ENCODE results near the gene APOL2.

DNA sequence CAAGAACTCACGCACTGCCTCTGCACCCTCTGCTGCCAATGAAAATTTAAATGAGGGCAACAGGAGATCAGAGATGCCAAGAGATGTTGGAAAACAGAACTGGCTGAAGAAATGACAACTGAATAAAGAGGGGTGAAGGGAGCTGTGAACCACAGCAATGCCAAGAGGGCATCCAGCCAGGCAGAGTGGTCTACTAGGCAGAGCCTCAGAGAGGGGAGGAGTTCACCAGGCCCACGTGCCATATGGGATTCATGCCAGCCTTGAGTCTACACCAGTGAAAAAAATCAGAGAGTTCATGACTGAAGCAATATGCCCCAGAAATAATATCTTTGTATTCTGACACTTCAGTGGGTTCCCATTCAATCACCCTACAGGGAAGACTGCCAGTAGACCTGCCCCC lies 4.4 kb downstream of the APOL2 start:
- TF ChIP-seq, protein P1, sequence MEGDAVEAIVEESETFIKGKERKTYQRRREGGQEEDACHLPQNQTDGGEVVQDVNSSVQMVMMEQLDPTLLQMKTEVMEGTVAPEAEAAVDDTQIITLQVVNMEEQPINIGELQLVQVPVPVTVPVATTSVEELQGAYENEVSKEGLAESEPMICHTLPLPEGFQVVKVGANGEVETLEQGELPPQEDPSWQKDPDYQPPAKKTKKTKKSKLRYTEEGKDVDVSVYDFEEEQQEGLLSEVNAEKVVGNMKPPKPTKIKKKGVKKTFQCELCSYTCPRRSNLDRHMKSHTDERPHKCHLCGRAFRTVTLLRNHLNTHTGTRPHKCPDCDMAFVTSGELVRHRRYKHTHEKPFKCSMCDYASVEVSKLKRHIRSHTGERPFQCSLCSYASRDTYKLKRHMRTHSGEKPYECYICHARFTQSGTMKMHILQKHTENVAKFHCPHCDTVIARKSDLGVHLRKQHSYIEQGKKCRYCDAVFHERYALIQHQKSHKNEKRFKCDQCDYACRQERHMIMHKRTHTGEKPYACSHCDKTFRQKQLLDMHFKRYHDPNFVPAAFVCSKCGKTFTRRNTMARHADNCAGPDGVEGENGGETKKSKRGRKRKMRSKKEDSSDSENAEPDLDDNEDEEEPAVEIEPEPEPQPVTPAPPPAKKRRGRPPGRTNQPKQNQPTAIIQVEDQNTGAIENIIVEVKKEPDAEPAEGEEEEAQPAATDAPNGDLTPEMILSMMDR (IDR thresholded peaks at IDR 0.05; ENCODE audit: low read length): no peak
- TF ChIP-seq EZH2 (optimal IDR thresholded peaks at IDR 0.05; ENCODE audit: low read depth, low read length): no peak
- TF ChIP-seq EZH2phosphoT487 (IDR thresholded peaks at IDR 0.05; ENCODE audit: low read length): no peak
